OCI-LY3 (cell line): ENCODE results near the gene FAM76B.

Experiments
- H2AFZ ChIP-seq: fragments of 200-600, 300-600 bp; shearing (Covaris generic); 2 replicates; pipeline ENCODE4 v1.6.0; 2014; ENCODE audit warnings: antibody characterized with exemption, low read depth, low read length
- H3K27ac ChIP-seq: fragments of 200-600, 300-600 bp; sonication (generic); 2 replicates; pipeline ENCODE4 v1.5.1; 2014; ENCODE audit warnings: mild to moderate bottlenecking, low read length, moderate library complexity, mixed read lengths
- H3K27me3 ChIP-seq: fragments of 200-600, 300-600 bp; sonication (generic); 2 replicates; pipeline ENCODE4 v1.6.1; 2014; ENCODE audit warnings: low read depth, low read length, mixed read lengths
- H3K36me3 ChIP-seq: fragments of 200-600, 300-600 bp; sonication (generic); replicated peaks from 2 replicates; pipeline ENCODE3; 2014; ENCODE audit warnings: low read depth, low read length, mixed read lengths
- H3K4me1 ChIP-seq: fragments of 300-600, 200-600 bp; sonication (generic); 2 replicates; pipeline ENCODE4 v1.6.1; 2014; ENCODE audit warnings: low read length, mixed read lengths
- H3K4me2 ChIP-seq: fragments of 200-600, 300-600 bp; sonication (generic); 2 replicates; pipeline ENCODE4 v1.6.1; 2014; ENCODE audit warnings: low read length, mixed read lengths
- H3K4me3 ChIP-seq: fragments of 300-600, 200-600 bp; sonication (generic); 2 replicates; pipeline ENCODE4 v1.5.1; 2014; ENCODE audit warnings: antibody characterized with exemption, mild to moderate bottlenecking, low read length, moderate library complexity
- H3K79me2 ChIP-seq: fragments of 300-600, 200-600 bp; shearing (Covaris generic); 2 replicates; pipeline ENCODE4 v1.6.1; 2014; ENCODE audit warnings: mild to moderate bottlenecking, low read length, mixed read lengths
- H3K9ac ChIP-seq: fragments of 300-600, 200-600 bp; shearing (Covaris generic); 2 replicates; pipeline ENCODE4 v1.6.0; 2014; ENCODE audit warnings: mild to moderate bottlenecking, low read length, moderate library complexity
- H3K9me3 ChIP-seq: fragments of 200-600, 300-600 bp; shearing (Covaris generic); 2 replicates; pipeline ENCODE4 v1.6.1; 2014; ENCODE audit warnings: low read length, mixed read lengths; ENCODE audit not compliant: insufficient read depth
- H4K20me1 ChIP-seq: fragments of 200-600, 300-600 bp; sonication (generic); 2 replicates; pipeline ENCODE4 v1.6.1; 2016; ENCODE audit warnings: low read length, mixed read lengths; ENCODE audit not compliant: insufficient read depth
- CTCF ChIP-seq: fragments of 200-600, 300-600 bp; sonication (generic); IDR thresholded peaks from 2 replicates; pipeline ENCODE4 v1.5.1; 2014; ENCODE audit warnings: antibody characterized with exemption, low read length, low read depth
- EZH2phosphoT487 ChIP-seq: fragments of 200-600 bp; shearing (Covaris generic); IDR thresholded peaks from 2 replicates; pipeline ENCODE4 v1.6.1; 2018; ENCODE audit warnings: antibody characterized with exemption, mixed run types, low read depth

Gene FAM76B

DNA sequence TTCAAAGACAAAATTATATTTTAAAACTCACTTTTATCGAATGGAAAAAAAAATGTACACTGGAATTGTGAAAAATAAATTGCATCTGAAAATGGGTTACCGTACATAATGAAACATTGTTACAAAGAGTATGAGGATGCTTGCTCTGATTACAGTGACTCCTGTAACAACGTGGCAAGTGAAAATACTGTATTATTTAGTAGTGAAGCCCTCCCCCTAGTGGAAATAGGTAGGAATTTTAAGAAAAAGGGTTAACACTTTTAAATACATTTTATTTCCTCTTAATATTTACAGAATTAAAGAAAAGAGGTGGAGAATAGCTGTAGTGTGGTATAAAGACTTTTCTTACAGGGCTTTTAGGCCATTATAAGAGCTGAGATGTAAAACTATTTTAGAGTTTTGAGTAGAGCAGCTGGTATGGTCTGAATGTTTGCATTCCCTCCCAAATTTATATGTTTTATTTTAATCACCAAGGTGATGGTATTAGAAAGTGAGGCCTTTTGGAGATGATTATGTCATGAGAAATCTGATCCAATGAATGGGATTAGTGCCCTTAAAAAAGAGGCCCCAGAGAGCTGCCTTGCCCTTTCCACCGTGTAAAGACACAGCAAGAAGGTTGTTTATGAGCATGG, 25.2 kb downstream of the FAM76B start:
- TF ChIP-seq CTCF (peak; percentile 59), EZH2phosphoT487 (no peak)
- Histone ChIP-seq H2AFZ (no peak overlapping the region), H3K36me3 (peaks cover 3% of the 10 kb centered on the region)

DNA sequence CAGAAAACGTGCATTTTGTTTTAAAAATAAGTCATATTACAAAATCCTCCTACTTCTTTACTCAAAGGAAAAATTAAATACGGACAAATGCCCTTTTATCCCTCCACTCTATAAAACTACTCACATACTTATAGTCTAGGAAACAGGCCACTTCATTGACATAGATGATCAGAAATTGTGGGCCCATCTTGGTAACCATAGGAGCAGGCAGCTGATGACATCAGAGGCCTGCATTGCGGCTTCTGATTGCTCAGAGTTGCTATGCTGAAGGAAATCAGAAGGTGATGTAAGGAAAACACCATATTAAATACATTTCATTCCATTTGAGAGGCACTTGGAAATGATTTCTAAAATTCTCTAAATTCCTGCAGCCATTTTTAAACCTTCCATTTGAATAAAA, 27.0 kb downstream of the FAM76B start:
- Histone ChIP-seq H3K4me1 (no peaks in the 10 kb centered on the region), H3K36me3 (no peaks in the 10 kb centered on the region), H3K4me2 (no peak overlapping the region), H3K9ac (no peak overlapping the region), H3K27ac (no peak overlapping the region), H3K4me3 (no peak overlapping the region), H2AFZ (no peak overlapping the region), H3K79me2 (no peaks in the 10 kb centered on the region), H4K20me1 (no peaks in the 10 kb centered on the region), H3K27me3 (no peaks in the 10 kb centered on the region), H3K9me3 (no peaks in the 10 kb centered on the region)
- no peak for TF ChIP-seq EZH2phosphoT487
- TF ChIP-seq CTCF = no peak

More for the DNA sequence above, 25.2 kb downstream of the FAM76B start:
- no peak overlapping the region for H3K27ac ChIP-seq
- no peaks in the 10 kb centered on the region for H4K20me1 ChIP-seq
- no peaks in the 10 kb centered on the region for H3K27me3 ChIP-seq
- no peak overlapping the region for H3K4me3 ChIP-seq
- H3K4me1 ChIP-seq = no peaks in the 10 kb centered on the region
- H3K9ac ChIP-seq = no peak overlapping the region
- H3K4me2 ChIP-seq = no peak overlapping the region
- no peaks in the 10 kb centered on the region for H3K79me2 ChIP-seq
- H3K9me3 ChIP-seq = no peaks in the 10 kb centered on the region

DNA sequence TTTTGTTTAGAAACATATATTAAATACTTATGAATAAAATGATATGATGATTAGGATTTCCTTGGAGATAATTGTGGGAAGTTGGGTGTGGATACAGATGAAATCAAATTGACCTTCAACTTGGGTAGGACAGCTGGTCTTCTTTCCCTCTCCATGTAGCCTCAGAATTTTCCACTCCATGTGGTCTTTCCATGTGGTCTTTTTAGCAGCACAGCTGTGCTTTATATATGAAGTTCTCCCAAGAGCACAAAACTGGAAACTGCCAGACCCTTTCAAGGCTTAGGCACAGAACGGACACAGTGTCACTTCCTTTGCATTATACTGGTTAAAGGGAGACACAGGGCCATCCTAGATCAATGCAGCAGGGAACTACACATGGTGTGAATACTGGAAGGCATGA, 28.6 kb downstream of the FAM76B start:
- Histone ChIP-seq H3K36me3 (no peaks in the 10 kb centered on the region), H2AFZ (no peak overlapping the region), H3K9me3 (no peaks in the 10 kb centered on the region), H3K4me2 (no peak overlapping the region), H3K9ac (no peak overlapping the region), H3K79me2 (no peaks in the 10 kb centered on the region), H3K4me3 (no peak overlapping the region), H3K27ac (no peak overlapping the region), H4K20me1 (no peaks in the 10 kb centered on the region), H3K4me1 (no peaks in the 10 kb centered on the region), H3K27me3 (no peaks in the 10 kb centered on the region)
- TF ChIP-seq CTCF (no peak), EZH2phosphoT487 (no peak)

DNA sequence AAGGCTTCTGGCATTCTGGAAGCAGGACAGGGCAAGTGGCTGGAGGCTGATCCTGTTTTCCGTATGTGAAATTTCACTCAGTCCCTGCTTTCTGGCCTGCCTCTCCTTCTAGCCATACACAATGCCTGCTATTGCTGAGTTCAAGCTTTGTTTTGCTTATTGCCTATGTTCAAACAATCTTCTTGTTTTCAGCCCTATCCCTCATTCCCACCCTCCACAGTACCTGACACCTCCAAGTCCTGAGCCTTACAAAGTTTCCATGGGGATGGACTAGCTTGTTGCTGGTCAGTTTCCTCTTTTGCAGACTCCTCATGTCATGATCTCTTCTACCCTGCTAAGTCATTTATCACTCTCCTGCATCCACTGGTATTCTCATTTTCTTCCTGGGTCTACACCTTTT, 38.1 kb downstream of the FAM76B start:
- Histone ChIP-seq H3K9me3 (no peaks in the 10 kb centered on the region), H3K36me3 (no peaks in the 10 kb centered on the region), H3K4me2 (no peak overlapping the region), H4K20me1 (no peaks in the 10 kb centered on the region), H3K27me3 (no peaks in the 10 kb centered on the region), H2AFZ (no peak overlapping the region), H3K27ac (no peak overlapping the region), H3K4me3 (no peak overlapping the region), H3K4me1 (no peaks in the 10 kb centered on the region), H3K79me2 (no peaks in the 10 kb centered on the region), H3K9ac (no peak overlapping the region)
- TF ChIP-seq CTCF (no peak), EZH2phosphoT487 (no peak)
